Measurements from ENCODE around the gene SSC5D.
"Not testable (repeated sequence)": the region's sequence is repeated elsewhere in the genome, so short reads cannot be mapped to it uniquely, and the experiment has no call there.

SSC5D gene

DNA sequence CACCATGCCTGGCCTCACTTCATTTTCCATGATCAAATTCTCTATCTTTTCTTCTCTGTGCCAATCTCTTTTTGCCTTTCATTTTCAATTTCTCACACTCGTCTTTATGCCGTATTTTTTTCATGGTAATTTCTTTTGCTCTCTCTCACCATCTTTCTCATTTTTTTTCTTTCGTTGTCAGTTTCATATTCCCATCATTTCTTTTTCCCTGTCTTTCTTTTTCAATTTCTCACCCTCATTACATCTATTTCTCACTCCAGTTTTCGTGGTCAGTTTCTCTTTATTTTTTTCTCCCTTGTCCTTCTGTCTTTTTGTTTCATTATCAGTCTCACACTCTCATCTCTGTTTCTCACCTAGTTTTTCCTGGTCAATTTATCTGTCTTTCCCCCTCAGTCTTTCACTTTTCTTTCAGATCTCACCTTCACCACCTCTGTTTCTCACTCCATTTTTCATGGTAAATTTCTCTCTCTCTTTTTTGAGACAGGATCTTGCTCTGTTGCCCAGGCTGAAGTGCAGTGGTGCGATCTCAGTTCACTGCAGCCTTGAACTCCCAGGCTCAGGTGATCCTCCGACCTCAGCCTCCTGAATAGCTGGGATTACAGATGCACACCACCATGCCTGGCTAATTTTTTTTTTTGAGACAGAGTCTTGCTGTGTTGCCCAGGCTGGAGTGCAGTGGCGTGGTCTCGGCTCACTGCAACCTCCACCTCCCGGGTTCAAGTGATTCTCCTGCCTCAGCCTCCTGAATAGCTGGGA lies 14.1 kb downstream of the SSC5D start:
- DNase-seq (ENCODE audit: extremely low read depth in 1 of 2, low read depth in 1 of 2), result no peak

DNA sequence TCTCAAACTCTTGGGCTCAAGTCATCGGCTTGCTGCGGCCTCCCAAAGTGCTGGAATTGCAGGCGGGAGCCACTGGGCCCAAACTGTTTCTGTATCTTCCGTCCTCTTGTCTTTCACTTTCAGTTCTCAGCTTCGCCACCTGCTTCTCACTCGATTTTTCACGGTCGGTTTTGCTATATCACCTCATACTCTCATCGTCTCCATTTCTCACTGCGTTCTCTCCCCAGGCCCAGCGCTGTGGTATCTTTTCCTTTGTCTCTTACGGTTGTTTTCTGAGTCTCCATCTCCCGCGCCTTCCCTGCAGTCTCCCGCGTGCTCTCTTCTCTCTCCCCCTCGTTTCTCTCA lies 14.9 kb downstream of the SSC5D start:
- DNase-seq (ENCODE audit: extremely low read depth in 1 of 2, low read depth in 1 of 2), result no peak

DNA sequence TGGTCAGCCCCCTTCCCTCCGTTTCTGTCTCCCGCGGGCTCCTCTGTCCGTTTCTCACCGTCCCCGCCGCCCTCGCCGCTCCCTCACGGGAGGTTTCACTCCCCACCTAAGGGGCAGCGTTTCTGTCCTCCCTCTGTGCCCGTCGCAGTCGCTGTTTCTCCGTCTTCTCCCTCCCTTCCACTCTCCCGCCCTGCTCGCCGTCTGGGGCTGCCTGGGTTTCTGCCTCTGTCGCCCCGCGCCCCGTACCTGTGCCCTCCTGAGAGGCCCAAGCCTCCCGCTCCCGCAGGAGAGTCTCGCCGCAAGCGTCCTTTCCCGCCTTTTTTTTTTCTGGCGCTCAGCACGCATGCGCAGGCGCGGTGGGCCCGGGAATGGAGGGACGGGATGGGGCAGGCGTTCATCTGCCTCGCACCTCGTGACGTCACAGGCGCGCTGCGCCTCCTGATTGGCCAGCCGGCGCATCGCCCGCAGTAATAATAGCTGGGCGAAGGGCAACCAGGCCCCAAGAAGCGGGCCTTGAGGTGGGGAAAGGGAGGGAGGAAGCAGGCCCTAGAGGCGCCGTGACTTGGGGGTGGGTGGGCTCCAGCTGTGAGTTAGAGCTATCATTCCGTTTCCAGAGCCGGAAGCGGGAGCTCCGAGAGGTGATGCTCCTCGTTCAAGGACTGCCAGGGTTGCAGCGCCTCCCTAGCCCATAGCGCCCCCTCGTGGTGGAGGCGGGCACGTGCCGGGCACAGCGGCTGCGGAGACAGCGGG lies 15.4 kb downstream of the SSC5D start:
- DNase-seq (ENCODE audit: extremely low read depth in 1 of 2, low read depth in 1 of 2), result peak; percentile 82 to 91

DNA sequence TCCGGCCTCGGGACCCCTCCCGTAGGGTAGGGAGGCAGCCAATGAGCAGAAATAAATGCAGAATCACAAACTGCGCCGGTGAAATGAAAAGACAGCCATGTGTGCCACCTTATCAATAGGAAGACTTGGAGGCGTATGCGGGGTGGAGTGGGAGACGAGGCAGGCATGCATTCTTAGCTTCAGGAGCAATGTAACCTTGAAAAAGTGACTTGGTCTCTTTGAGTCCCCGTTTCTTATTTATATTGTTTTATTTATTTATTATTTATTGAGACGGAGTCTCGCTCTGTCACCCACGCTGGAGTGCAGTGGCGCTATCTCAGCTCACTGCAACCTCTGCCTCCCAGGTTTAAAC lies 16.0 kb downstream of the SSC5D start:
- DNase-seq (ENCODE audit: extremely low read depth in 1 of 2, low read depth in 1 of 2), result no peak

DNA sequence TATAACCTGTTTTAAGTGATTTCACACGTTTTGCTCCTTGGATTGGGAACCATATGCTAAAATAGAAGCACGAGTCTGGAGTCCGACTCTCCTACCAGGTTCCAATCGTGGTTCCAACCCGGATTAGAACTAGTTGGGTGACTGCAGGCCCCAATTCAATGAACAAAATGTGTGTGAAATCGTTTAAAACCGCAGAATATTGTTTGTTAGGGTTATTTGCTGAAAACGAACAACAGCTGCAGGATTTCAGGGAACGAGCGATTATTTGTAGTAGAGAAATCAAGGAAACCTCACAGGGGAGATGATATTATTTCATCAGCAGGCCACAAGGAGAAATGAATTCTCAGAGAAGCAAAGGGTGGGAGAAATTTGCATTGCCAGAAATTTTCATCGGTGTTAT lies 16.7 kb downstream of the SSC5D start:
- DNase-seq (ENCODE audit: extremely low read depth in 1 of 2, low read depth in 1 of 2), result no peak

DNA sequence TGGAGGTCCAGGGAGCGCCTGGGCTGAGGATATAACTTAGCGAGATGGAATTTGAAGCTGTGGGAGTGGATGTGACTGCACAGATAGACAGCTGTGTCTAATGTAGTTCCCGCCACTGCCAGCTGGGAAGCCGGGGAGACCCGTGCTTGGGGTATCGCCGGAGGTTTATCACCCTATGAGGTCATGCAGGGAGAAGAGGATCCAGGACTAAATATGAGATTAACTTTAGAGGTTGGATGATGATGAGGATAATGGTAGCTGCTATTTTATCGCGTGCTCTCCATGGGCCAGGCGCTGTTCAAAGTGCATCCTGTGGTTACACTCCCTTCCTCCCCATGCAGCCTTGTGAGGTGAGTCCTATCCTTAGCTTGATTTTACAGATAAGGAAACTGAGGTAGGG lies 19.9 kb downstream of the SSC5D start:
- DNase-seq (ENCODE audit: extremely low read depth in 1 of 2, low read depth in 1 of 2), result no peak

DNA sequence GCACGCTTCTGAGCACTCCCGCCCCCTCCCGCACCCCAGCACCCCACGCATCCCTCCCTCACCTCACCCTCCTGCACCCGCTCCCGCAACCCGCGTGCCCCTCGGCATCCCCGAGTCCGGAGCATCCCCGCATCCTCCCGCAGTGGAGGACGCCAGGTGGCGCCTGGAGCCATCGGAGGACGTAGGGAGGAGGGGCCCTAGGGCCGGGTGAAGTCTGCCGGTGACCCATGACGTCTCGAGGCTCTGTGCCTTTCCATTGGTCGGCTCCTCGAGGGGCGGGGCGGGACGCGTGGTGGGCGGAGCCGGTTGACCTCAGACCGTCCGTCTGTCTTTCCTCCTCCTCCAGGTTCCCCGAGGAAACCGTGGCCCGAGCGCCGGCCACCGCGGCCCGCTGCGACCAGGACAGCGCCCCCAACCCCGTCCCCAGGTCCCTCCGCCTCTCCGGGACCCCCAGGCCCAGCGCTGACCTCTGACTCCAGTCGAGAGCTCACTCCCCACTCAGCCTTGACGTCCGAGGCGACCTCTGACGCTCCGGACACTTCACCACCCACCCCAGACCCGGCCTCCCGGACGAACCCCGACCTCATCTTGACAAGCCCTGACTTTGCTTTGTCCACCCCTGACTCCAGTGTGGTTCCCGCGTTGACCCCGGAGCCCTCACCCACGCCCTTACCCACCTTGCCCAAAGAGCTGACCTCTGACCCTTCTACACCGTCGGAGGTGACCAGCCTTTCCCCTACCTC lies 28.8 kb downstream of the SSC5D start:
- peak; percentile 78 to 88 for DNase-seq (ENCODE audit: extremely low read depth in 1 of 2, low read depth in 1 of 2)

DNA sequence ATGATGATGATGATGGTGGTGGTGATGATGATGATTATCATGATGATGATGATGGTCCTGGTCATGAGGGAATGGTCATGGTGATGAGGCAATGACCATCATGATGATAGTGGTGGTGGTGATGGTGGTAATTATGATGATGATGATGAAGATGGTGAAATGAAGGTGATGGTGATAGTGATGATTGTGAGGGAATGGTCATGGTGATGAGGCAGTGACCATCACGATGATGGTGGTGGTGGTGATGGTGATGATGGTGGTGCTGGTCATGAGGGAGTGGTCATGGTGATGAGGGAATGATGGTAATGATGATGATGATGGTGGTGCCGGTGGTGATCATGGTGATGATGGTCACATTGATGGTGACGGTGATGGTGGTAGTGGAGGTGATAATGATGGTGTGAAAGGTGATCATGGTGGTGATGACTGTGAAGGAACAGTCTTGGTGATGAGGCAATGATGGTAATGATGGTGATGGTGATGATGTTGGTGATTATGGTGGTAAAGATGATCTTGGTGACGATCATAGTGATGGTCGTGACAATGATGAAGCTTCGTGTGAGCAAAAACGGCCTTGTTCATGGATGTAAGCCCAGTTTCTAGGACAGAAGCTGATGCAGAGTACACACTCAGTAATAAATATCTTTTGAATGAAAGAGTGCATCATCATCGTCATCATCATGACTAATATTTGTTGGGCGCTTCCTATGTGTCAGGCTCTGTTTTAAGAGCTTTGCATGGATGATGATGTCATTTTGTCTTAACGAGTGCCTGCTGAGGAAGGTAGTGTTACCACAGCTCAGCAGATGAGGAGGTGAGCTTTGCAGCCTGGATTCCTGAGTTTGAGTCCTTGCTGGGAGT lies 31.4 kb downstream of the SSC5D start:
- DNase-seq (ENCODE audit: extremely low read depth in 1 of 2, low read depth in 1 of 2), result no peak

DNA sequence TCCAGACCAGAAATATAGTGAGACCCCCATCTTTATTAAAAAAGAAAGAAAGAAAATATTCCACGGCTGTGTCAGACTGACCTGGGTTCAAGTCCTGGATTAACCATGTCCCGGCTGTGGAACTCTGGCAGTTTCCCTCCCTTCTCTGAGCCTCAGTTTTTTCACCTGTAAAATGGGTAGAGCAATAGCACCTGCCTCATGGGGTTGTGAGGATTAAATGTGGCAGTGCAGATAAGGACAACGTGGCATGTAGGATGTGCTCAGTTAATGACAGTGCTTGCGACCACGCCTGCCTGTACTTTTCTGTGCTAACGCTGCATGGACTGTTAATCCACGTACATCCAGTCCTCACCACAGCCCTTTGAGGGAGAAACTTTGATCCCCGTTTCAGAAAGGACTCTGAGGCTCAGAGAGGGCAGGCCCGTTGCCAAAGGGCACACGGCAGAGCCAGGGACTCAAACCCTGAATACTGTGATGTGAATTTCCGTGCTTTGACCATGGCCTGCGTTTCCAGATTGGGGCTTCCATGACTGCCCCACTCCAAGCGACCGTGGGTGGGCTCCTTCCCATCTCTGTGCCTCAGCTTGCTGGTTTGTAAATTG lies 32.6 kb downstream of the SSC5D start:
- no peak for DNase-seq (ENCODE audit: extremely low read depth in 1 of 2, low read depth in 1 of 2)

DNA sequence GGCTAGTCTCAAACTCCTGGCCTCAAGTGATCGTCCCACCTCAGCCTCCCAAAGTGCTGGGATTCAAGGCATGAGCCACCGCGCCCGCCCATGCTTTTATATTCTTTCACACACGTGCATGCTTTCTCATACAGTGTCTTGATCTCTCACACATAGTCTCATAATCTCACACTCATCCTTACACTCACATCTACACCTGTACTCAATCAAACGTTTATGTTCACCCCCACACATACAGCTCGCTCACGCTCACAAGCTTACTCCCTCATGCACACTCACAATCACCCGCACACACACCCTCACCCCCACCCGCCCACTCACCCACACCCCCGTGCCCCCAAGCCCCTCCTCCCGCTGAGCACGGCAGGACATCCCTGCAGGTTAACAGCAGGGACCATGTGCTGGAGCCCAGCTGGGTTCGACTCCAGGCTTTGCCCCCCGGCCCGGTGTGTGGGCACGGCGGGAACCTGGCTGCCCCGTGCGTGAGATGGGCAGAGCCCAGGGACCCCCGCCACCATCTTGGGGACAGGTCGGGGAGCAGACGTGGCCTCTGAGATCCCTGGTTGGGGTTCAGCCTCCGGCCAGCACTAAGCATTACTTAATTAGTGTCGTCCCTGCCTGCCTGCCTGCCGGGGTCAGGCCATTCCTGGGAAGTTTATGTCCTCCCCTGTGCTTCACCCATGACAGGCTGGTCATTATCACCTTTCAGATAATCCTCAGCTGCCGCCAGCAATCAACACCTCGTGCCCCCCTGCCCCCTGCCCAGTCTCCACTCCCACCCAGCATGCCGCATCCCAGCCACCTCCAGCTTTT lies 37.3 kb downstream of the SSC5D start:
- no peak for DNase-seq (ENCODE audit: extremely low read depth in 1 of 2, low read depth in 1 of 2)

DNA sequence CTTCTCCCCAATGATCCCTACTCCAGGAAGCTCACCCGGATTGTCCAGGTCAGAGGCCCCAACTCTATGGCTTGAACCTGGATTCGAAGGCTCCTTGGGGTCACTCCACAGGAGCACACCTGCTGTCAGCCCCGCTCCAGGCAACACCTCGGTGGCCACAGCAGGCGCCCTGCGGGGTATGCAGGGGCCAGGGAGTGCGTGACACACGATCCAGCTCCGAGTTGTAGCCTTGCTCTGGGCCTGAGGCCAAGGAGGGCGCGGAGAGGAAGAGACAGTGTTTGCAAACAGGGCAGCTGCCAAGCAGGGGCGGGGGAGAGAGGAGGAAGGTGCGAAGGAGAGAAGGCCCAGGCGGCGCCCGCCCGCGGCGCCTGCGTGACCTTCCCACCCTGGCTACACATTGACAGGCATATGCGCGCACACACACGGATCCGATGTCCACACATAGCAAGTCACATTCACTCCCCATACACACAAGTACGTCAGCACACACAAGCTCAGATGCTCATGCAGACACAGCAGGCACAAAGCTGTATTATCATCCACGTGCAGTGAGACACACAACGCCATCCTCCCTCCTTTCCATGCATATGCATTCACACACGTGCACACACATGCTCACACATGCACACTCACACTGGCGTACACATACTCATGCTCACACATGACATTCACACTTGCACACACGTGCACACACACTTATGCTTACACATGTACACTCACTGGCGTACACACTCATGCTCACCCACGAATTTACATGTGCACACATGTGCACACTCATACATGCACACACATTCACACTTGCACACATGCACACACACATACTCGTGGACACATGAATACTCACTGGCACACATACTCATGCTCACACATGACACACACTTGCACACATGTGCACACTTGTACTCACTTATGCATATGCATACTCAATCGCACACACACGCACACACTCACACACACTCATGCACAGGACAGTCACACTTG lies 38.3 kb downstream of the SSC5D start:
- DNase-seq (ENCODE audit: extremely low read depth in 1 of 2, low read depth in 1 of 2), result no peak

DNA sequence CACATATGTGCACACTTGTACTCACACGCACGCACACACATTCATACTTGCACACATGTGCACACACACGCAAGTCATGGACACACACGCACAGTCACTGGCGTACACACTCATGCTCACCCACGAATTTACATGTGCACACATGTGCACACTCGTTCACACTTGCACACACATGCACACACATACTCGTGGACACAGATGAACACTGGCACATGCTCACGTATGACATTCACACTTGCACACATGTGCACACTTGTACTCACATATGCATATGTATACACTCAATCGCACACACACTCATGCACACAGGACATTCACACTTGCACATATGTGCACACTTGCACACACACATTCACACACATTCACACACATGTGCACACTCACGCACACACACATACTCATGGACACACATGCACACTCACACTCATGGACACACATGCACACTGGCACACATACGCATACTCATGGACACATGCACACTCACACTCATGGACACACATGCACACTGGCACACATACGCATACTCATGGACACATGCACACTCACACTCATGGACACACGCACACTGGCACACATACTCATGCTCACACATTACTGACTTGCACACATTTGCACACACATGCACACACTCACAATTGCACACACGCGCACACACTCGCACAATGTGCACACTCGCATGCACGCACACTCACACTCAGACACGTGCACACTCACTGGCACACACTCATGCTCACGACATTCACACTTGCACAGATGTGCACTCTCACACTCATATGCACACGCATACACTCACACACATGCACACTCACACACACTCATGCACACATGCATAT lies 39.2 kb downstream of the SSC5D start:
- DNase-seq (ENCODE audit: extremely low read depth in 1 of 2, low read depth in 1 of 2), result no peak

DNA sequence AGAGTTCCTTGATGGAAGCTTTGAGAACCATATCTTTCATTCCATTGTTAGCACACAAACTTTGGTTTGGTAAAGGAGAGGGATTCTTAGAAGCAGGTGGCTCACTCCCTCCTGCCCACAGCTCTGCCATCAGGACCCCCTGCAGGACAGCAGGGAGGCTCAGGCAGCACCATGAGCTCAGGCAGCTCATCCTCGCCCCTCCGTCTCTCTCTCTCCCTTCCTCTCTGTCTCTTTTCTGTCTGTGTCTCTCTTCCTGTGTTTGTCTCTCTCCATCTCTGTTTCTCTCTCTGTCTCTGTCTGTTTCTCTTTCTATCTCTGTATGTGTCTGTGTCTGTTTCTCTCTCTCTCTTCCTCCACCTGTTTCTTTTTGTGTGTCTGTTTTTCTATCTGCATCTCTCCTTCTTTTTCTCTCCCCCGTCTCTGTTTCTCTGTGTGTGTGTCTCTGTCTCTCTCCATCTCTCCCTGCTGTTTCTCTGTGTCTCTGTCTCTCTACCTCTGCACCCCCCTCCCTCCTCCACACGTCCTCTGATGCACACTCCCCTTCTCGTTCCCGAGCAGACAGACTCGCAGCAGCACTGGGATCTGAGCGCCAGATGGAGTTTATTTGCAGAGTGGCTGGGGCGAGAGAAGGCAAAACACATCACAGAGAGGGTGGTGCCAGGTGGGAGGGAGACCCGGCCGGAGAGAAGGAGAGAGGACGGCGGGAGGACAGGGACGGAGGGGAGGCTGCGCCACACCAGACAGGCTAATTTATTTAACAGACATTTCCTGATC lies 40.0 kb downstream of the SSC5D start:
- no peak for DNase-seq (ENCODE audit: extremely low read depth in 1 of 2, low read depth in 1 of 2)

DNA sequence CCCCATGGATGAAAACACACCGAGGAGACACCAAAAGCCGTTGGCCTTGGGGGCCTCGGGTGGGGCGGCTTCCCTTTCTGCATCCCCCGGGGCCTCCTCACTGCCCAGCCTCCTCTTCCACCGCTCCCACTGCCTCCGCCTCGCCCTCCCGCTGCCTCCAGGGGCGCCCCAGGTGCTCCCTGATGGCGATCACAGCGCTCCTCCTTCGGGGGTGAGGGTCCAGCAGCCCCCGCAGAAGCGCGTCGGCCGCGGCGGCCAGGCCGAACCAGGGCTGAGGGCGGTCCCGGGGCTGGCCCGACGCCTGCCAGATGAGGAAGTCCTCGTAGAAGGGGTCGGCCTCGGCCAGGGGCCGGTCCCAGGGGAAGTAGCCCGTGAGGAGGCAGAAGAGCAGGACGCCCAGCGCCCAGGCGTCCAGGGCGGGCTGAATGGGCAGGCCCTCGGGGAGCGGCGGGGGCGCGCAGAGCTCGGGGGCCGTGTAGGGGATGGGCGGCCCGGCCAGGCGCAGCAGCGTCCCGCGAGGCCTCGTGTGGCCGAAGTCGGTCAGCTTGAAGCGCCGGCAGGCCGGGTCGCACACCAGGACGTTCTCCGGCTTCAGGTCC lies 41.5 kb downstream of the SSC5D start:
- DNase-seq (ENCODE audit: extremely low read depth in 1 of 2, low read depth in 1 of 2), result no peak

DNA sequence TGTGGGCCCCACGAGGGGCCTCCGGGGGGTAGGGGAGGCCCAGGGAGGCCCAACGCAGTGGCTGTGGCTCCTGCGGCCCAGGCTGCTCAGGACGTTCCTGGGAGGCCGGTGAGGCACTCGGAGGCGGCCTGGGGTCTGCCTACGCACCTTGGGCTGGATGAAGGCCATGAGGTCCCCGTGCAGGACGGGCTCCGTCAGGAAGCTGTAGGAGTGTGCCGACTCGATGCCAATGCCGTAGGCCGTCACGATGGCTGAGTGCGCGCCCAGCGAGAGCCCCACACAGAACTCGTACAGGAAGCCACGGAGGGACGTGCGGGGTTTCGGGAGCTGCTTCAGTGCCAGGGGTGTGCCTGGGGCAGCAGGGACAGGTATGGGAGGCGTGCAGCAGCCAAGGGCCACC lies 42.8 kb downstream of the SSC5D start:
- no peak for DNase-seq (ENCODE audit: extremely low read depth in 1 of 2, low read depth in 1 of 2)

DNA sequence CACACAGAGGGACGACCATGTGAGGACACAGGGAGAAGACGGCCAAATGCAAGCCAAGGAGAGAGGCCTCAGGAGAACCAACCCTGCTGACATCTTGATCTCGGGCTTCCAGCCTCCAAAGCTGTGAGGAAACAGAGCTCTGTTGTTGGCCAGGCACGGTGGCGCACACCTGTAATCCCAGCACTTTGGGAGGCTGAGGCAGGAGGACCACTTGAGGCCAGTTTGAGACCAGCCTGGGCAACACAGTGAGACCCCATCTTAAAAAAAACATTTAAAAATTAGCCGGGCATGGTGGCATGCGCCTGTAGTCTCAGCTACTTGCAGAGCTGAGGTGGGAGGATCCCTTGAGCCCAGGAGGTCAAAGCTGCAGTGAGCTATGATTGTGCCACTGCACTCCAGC lies 46.0 kb downstream of the SSC5D start:
- DNase-seq (ENCODE audit: extremely low read depth in 1 of 2, low read depth in 1 of 2), result not testable (repeated sequence)
